Endothelial cell of umbilical vein (primary cell): ENCODE data around the gene ARHGAP29. TPM values are rescaled to one million over a fixed set of nuclear protein-coding genes. Genes with fewer than 3 reads are reported as not detected.

ENCODE experiments used
- BruUV-seq: library from RNA; stranded (reverse); fragments of 400-500 nt; replicated peaks from 2 replicates; lab custom pipeline; 2021; lab: Mats Ljungman, UMichigan
- CTCF ChIA-PET: fragments of 300-600, 350-600 bp; sonication (Branson Sonifier 250); formaldehyde crosslinking; loops from one replicate; lab custom pipeline; 2021; ENCODE audit warnings: antibody characterized with exemption, inconsistent platforms; lab: Charles Lee
- POLR2A ChIA-PET: fragments of 300-600, 350-600 bp; sonication (Branson Sonifier 250); formaldehyde crosslinking; loops from one replicate; lab custom pipeline; 2021; ENCODE audit warnings: antibody characterized with exemption, inconsistent platforms; lab: Charles Lee
- DNase-seq: peaks from one replicate; pipeline ENCODE4 v3.0.0-alpha.2; 2011; ENCODE audit warnings: low read depth, low spot score
- FAIRE-seq: peaks from 2 replicates; lab custom pipeline; 2011; peaks lifted over from hg19 to GRCh38; lab: Jason Lieb, UNC
- H2AFZ ChIP-seq: 2 replicates; pipeline ENCODE4 v1.6.0; 2012; ENCODE audit warnings: low read depth, low read length, control low read depth, inconsistent platforms
- H3K27ac ChIP-seq: 2 replicates; pipeline ENCODE4 v1.5.1; 2011; ENCODE audit warnings: low read depth, mild to moderate bottlenecking, control low read depth, low read length, moderate library complexity; ENCODE audit not compliant: insufficient read depth
- H3K27me3 ChIP-seq, 2 experiments: 2 replicates each; pipeline versions ENCODE4 v1.6.0 to v1.6.1; 2011; ENCODE audit warnings: low read length in 2 of 2, mixed read lengths in 1 of 2; ENCODE audit not compliant: control insufficient read depth in 2 of 2, insufficient read depth in 2 of 2
- H3K36me3 ChIP-seq, 2 experiments: 2 replicates in 1 of 2; 3 replicates in 1 of 2; pipeline ENCODE4 v1.5.1; 2011; ENCODE audit warnings: low read length in 2 of 2, mild to moderate bottlenecking in 1 of 2, moderate library complexity in 1 of 2; ENCODE audit not compliant: control insufficient read depth in 2 of 2, insufficient read depth in 2 of 2; ENCODE audit errors: extremely low read depth in 1 of 2
- H3K4me1 ChIP-seq: 3 replicates; pipeline ENCODE4 v1.5.1; 2011; ENCODE audit warnings: mild to moderate bottlenecking, low read length; ENCODE audit not compliant: control insufficient read depth, insufficient read depth; ENCODE audit errors: extremely low read depth
- H3K4me2 ChIP-seq: 2 replicates; pipeline ENCODE4 v1.6.1; 2011; ENCODE audit warnings: low read length, control low read depth, mixed read lengths; ENCODE audit not compliant: insufficient read depth
- H3K4me3 ChIP-seq, 3 experiments: fragments of 200-600 bp in 1 of 3; sonication (generic), shearing (Covaris generic) in 1 of 3; replicated peaks in 1 of 3; 2 replicates each; pipeline ENCODE4 v1.5.1; 2011 to 2016; ENCODE audit warnings: control low read depth in 3 of 3, low read length in 3 of 3, mild to moderate bottlenecking in 2 of 3, inconsistent platforms in 1 of 3, low read depth in 1 of 3, moderate library complexity in 1 of 3; ENCODE audit not compliant: insufficient read depth in 1 of 3
- H3K79me2 ChIP-seq: 2 replicates; pipeline ENCODE4 v1.6.0; 2012; ENCODE audit warnings: low read length, inconsistent platforms; ENCODE audit not compliant: control insufficient read depth, insufficient read depth
- H3K9ac ChIP-seq: replicated peaks from 2 replicates; pipeline ENCODE3; 2011; ENCODE audit warnings: low read length, control low read depth; ENCODE audit not compliant: insufficient read depth; ENCODE audit errors: extremely low read depth
- H3K9me1 ChIP-seq: replicated peaks from 3 replicates; pipeline ENCODE4 v1.6.0; 2011; ENCODE audit warnings: mild to moderate bottlenecking, low read length; ENCODE audit not compliant: control insufficient read depth, insufficient read depth; ENCODE audit errors: extremely low read depth
- H3K9me3 ChIP-seq: replicated peaks from 2 replicates; pipeline ENCODE4 v1.5.1; 2012; ENCODE audit warnings: low read length, inconsistent platforms; ENCODE audit not compliant: control insufficient read depth, insufficient read depth
- H4K20me1 ChIP-seq: replicated peaks from 2 replicates; pipeline ENCODE3; 2011; ENCODE audit warnings: mild to moderate bottlenecking, low read length; ENCODE audit not compliant: control insufficient read depth, insufficient read depth; ENCODE audit errors: extremely low read depth
- EZH2 ChIP-seq: IDR thresholded peaks from 2 replicates; pipeline ENCODE4 v1.6.1; 2012; ENCODE audit warnings: borderline replicate concordance, low read depth, mild to moderate bottlenecking, moderate library complexity, low read length, inconsistent platforms; ENCODE audit not compliant: severe bottlenecking
- FOS ChIP-seq: IDR thresholded peaks from 2 replicates; pipeline ENCODE4 v1.6.1; 2011; ENCODE audit warnings: mild to moderate bottlenecking, low read length, moderate library complexity, borderline replicate concordance; ENCODE audit not compliant: insufficient read depth
- GATA2 ChIP-seq: IDR thresholded peaks from 2 replicates; pipeline ENCODE4 v1.7.0; 2011; ENCODE audit warnings: low read depth, mild to moderate bottlenecking, moderate library complexity, mixed read lengths, low read length; ENCODE audit not compliant: insufficient read length, insufficient read depth
- JUN ChIP-seq: IDR thresholded peaks from 2 replicates; pipeline ENCODE4 v1.6.1; 2011; ENCODE audit warnings: borderline replicate concordance, low read depth; ENCODE audit not compliant: insufficient read length, insufficient read depth
- MYC ChIP-seq: IDR thresholded peaks from one replicate; pipeline ENCODE4 v1.6.1; 2011; ENCODE audit warnings: mild to moderate bottlenecking, low read depth, low read length
- POLR2A ChIP-seq: IDR thresholded peaks from 2 replicates; pipeline ENCODE4 v1.6.1; 2012; ENCODE audit warnings: low read depth, mild to moderate bottlenecking, control low read depth, low read length
- POLR2AphosphoS5 ChIP-seq: IDR thresholded peaks from 2 replicates; pipeline ENCODE4 v1.6.1; 2012; ENCODE audit warnings: low read depth, mild to moderate bottlenecking, control low read depth, low read length, moderate library complexity; ENCODE audit not compliant: insufficient read depth
- dilution Hi-C: fragments of 300-500 bp; cut with MboI; formaldehyde crosslinking; loops from one replicate; pipeline ENCODE4 v1.15.0; 2019; ENCODE audit warnings: low sequenced_read_pairs; ENCODE audit not compliant: extremely low pct_ligation_motif_present
- intact Hi-C: fragments of 100-400 bp; cut with micrococcal nuclease; formaldehyde crosslinking; loops from one replicate; pipeline ENCODE4 v1.10.0; 2022
- polyA plus RNA-seq, 4 experiments: library from polyadenylated mRNA; depleted of rRNA in 3 of 4; stranded (reverse) in 3 of 4; unstranded in 1 of 4; fragments of >200 nt; gene quantifications; 2 replicates each; pipeline versions ENCODE4 v1.2.1 to v1.2.3, GENCODE V29; 2011 to 2012; ENCODE audit warnings: missing spikeins in 1 of 4
- total RNA-seq: library from RNA; stranded (reverse); gene quantifications from 2 replicates; pipeline ENCODE4 v1.2.3, GENCODE V29; 2021
- TF ChIP-seq, protein P1 (sequence below): IDR thresholded peaks from 2 replicates; pipeline ENCODE4 v1.6.1; 2011; ENCODE audit not compliant: insufficient read depth, insufficient read length
- TF ChIP-seq, protein P2 (sequence below), 2 donors: IDR thresholded peaks; 1 replicate in 1 of 2; 2 replicates in 1 of 2; pipeline ENCODE4 v1.5.1; 2011; ENCODE audit warnings: low read length in 2 of 2, mild to moderate bottlenecking in 2 of 2, moderate library complexity in 2 of 2, control low read depth in 1 of 2, inconsistent platforms in 1 of 2, low read depth in 1 of 2; ENCODE audit not compliant: insufficient read depth in 1 of 2; ENCODE audit errors: extremely low read depth in 1 of 2

ARHGAP29 gene
- total and polyA plus RNA-seq, 2 donors (not counting 3 experiments of a cell fraction or from before 2014, with no cell fraction given): 56.3 to 199 TPM

- FAIRE-seq: no peak
- H3K27ac ChIP-seq: peak overlapping the region; percentile 84
Observed at GRCh38 chr1:94142583-94142982, 94.8 kb downstream of the ARHGAP29 start.

DNA sequence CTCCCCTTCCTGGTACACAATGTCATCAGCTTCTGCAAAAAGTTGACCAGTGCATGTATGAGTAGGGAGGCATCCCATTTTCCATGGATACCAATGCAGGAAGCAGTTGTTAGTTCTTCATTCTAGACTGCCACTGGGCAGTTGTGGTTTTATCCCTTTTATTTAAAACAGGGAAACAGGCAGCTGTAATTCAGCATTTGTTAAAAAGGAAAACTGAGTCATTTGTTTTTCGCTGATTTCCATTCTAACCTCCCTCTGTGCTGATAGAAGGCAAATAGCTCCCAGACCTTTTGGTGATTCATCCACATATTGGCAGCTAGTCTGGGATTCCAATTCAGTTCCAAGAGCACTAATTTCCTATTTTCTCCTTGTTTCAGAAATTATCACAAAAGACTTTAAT is 95.4 kb downstream of the ARHGAP29 start:
- H3K9me3 ChIP-seq: no peaks in the 10 kb centered on the region
- dilution Hi-C loops (no loop called here), intact Hi-C loops (loop anchor here (1.0 to 2.0 kb wide), 2 partner anchors 48 to 73 kb away; no protein-coding TSS in a partner anchor)
- peak overlapping the region; percentile 61 for H3K9ac ChIP-seq
- no peaks in the 10 kb centered on the region for H3K27me3 ChIP-seq
- peaks cover 22% of the 10 kb centered on the region for H3K4me1 ChIP-seq
- H3K27ac ChIP-seq: peak overlapping the region; percentile 84
- H4K20me1 ChIP-seq: no peaks in the 10 kb centered on the region
- ChIA-PET CTCF (interaction anchor here (0.7 to 2.3 kb wide), 13 partner anchors 13 to 194 kb away, joined by 3 to 16 read pairs (median 4); no protein-coding TSS in a partner anchor), POLR2A (interaction anchor here (1.3 kb wide), 1 partner anchor 73 kb away, joined by 4 read pairs; no protein-coding TSS in a partner anchor)
- peak overlapping the region; percentile 62 for H3K4me2 ChIP-seq
- H3K9me1 ChIP-seq: no peaks in the 10 kb centered on the region
- DNase-seq: peak; percentile 98
- no peak overlapping the region for H3K4me3 ChIP-seq
- peak; percentile 93 for FAIRE-seq
- BruUV-seq: no TSS peak
- no peaks in the 10 kb centered on the region for H3K36me3 ChIP-seq
- no peak for TF ChIP-seq MYC
- TF ChIP-seq GATA2: peak; percentile 62
- peak; percentile 92 for TF ChIP-seq JUN
- TF ChIP-seq, protein P1, sequence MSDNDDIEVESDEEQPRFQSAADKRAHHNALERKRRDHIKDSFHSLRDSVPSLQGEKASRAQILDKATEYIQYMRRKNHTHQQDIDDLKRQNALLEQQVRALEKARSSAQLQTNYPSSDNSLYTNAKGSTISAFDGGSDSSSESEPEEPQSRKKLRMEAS: no peak
- TF ChIP-seq FOS: peak; percentile 97
- peak; percentile 20 for TF ChIP-seq POLR2AphosphoS5
- TF ChIP-seq, protein P2, sequence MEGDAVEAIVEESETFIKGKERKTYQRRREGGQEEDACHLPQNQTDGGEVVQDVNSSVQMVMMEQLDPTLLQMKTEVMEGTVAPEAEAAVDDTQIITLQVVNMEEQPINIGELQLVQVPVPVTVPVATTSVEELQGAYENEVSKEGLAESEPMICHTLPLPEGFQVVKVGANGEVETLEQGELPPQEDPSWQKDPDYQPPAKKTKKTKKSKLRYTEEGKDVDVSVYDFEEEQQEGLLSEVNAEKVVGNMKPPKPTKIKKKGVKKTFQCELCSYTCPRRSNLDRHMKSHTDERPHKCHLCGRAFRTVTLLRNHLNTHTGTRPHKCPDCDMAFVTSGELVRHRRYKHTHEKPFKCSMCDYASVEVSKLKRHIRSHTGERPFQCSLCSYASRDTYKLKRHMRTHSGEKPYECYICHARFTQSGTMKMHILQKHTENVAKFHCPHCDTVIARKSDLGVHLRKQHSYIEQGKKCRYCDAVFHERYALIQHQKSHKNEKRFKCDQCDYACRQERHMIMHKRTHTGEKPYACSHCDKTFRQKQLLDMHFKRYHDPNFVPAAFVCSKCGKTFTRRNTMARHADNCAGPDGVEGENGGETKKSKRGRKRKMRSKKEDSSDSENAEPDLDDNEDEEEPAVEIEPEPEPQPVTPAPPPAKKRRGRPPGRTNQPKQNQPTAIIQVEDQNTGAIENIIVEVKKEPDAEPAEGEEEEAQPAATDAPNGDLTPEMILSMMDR (IDR thresholded peaks at IDR 0.05; ENCODE audit: extremely low read depth in 1 of 2, insufficient read depth in 1 of 2, low read depth in 1 of 2, low read length in 2 of 2): no peak
- TF ChIP-seq POLR2A: no peak
- no peak for TF ChIP-seq EZH2
- no peaks in the 10 kb centered on the region for H3K79me2 ChIP-seq
- peak overlapping the region; percentile 26 for H2AFZ ChIP-seq

More at GRCh38 chr1:94142583-94142982, 94.8 kb downstream of the ARHGAP29 start:
- dilution Hi-C loops (no loop called here), intact Hi-C loops (loop anchor here (1.0 to 2.0 kb wide), 2 partner anchors 48 to 74 kb away; no protein-coding TSS in a partner anchor)
- peak overlapping the region; percentile 62 for H3K4me2 ChIP-seq
- ChIA-PET CTCF (interaction anchor here (0.7 to 2.3 kb wide), 14 partner anchors 12 to 193 kb away, joined by 3 to 16 read pairs (median 4); no protein-coding TSS in a partner anchor), POLR2A (interaction anchor here (1.3 kb wide), 1 partner anchor 74 kb away, joined by 4 read pairs; no protein-coding TSS in a partner anchor)
- no peaks in the 10 kb centered on the region for H3K36me3 ChIP-seq
- no peaks in the 10 kb centered on the region for H3K27me3 ChIP-seq
- DNase-seq: no peak
- peaks cover 22% of the 10 kb centered on the region for H3K4me1 ChIP-seq
- no TSS peak for BruUV-seq
- TF ChIP-seq POLR2AphosphoS5: no peak
- no peak for TF ChIP-seq FOS
- no peak for TF ChIP-seq MYC
- TF ChIP-seq, protein P1: no peak
- no peak for TF ChIP-seq JUN
- H3K9me3 ChIP-seq: no peaks in the 10 kb centered on the region
- no peaks in the 10 kb centered on the region for H3K9me1 ChIP-seq
- no peaks in the 10 kb centered on the region for H3K79me2 ChIP-seq
- H3K9ac ChIP-seq: peak overlapping the region; percentile 61
- peak overlapping the region; percentile 26 for H2AFZ ChIP-seq
- H3K4me3 ChIP-seq: no peak overlapping the region
- no peaks in the 10 kb centered on the region for H4K20me1 ChIP-seq
